Progenitor cell of endocrine pancreas (in vitro differentiated cells): ENCODE data around the gene C22orf15. TPM values are rescaled to one million over a fixed set of nuclear protein-coding genes. Genes with fewer than 3 reads are reported as not detected.

Experiments
- DNase-seq: peaks from one replicate; pipeline ENCODE4 v3.0.0; 2021; ENCODE audit warnings: low spot score; ENCODE audit not compliant: unreplicated experiment
- H3K27ac Mint-ChIP-seq: 2 replicates; pipeline ENCODE4 v1.8.0; 2021; ENCODE audit warnings: mild to moderate bottlenecking, moderate library complexity, mixed read lengths
- H3K27me3 Mint-ChIP-seq: 2 replicates; pipeline ENCODE4 v1.8.0; 2021; ENCODE audit warnings: mixed read lengths
- H3K36me3 Mint-ChIP-seq: 2 replicates; pipeline ENCODE4 v1.8.0; 2022; ENCODE audit warnings: mixed read lengths; ENCODE audit not compliant: insufficient read depth
- H3K4me1 Mint-ChIP-seq: 2 replicates; pipeline ENCODE4 v1.8.0; 2021; ENCODE audit warnings: low read depth, mixed read lengths
- H3K4me3 Mint-ChIP-seq: 2 replicates; pipeline ENCODE4 v1.8.0; 2021; ENCODE audit warnings: low read depth, mild to moderate bottlenecking, moderate library complexity, mixed read lengths
- H3K9me3 Mint-ChIP-seq: 2 replicates; pipeline ENCODE4 v1.8.0; 2021; ENCODE audit warnings: low read depth, mixed read lengths
- CTCF ChIP-seq: fragments of 200-600 bp; sonication (generic); IDR thresholded peaks from one replicate; pipeline ENCODE4 v1.5.0; 2021; ENCODE audit warnings: antibody characterized with exemption, mild to moderate bottlenecking; ENCODE audit not compliant: unreplicated experiment
- total RNA-seq: library from RNA; stranded (reverse); gene quantifications from 2 replicates; pipeline ENCODE4 v1.2.1, GENCODE V29; 2021

The C22orf15 gene
- total RNA-seq, 1 donor from 2014 or later: not detected

GRCh38 chr22:23793326-23793725, 30.5 kb downstream of the C22orf15 start:
- Mint-ChIP-seq H3K27me3 (no peaks in the 10 kb centered on the region), H3K4me3 (no peak overlapping the region), H3K36me3 (peaks cover 22% of the 10 kb centered on the region), H3K9me3 (no peaks in the 10 kb centered on the region), H3K4me1 (peaks cover 16% of the 10 kb centered on the region), H3K27ac (no peak overlapping the region)
- no peak for DNase-seq
- TF ChIP-seq CTCF: no peak

DNA sequence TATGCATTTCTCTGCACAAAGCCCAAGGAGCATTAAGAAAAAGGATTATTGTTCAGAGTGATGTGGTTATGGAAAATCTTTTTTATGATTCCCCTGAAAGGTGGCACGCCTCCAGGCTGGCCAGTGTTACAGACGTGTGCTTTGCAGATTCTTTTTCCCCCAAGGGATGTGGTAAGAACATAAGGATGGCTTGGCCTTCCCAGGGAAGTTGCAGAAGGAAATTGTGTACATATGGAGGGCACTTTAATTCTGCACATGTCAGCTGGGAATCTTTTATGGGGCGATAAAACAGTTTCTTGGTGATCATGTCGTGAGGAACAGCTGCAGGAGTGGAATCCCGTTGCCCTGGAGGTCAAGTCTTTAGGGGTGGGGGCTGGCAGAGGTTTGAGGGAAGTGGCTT, 33.7 kb downstream of the C22orf15 start:
- no peak for DNase-seq
- H3K4me1 Mint-ChIP-seq: no peaks in the 10 kb centered on the region
- no peak overlapping the region for H3K27ac Mint-ChIP-seq
- no peaks in the 10 kb centered on the region for H3K9me3 Mint-ChIP-seq
- no peak for TF ChIP-seq CTCF
- no peak overlapping the region for H3K4me3 Mint-ChIP-seq
- peaks cover 33% of the 10 kb centered on the region for H3K36me3 Mint-ChIP-seq
- no peaks in the 10 kb centered on the region for H3K27me3 Mint-ChIP-seq

DNA sequence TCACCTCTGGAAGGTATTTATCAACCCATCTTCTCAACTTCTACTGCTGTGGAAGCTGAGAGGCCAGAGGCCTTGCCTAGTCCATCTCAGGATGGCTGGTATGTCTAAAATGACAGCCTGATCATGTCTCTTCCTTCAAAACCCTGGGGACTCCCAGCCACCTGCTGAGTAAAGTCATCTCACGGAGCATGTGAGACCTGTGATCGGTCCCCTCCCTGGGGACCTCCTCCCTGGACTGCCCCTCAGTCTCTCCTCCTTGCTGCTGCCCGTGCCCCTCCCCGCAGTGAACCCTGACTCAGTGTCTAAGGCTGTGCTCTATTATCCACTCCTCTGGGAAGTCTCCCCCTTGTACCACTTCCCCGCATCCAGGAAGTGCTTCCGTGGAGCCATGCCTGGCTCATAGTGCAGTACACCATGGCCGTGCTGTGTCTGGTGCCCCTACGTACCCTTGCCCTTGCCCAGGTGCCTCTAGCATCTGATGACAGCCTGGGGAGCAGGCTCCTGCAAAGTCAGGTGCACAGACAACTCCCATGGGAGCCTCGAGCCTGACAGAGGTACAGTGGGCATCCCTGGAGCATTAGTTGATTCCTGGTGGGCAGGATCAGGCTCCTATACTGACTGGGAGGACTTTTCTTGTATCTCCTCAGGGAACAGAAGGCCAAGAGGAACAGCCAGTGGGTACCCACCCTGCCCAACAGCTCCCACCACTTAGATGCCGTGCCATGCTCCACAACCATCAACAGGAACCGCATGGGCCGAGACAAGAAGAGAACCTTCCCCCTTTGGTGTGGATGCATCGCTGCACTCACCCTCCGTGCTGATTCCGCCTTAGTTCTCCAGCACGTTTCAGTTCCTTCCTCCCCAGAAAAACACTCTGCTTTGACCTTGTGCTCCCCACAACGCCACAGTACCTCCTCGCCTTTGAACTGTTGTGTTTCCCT, 37.8 kb downstream of the C22orf15 start:
- Mint-ChIP-seq H3K27me3 (no peaks in the 10 kb centered on the region), H3K9me3 (no peaks in the 10 kb centered on the region), H3K4me1 (peaks cover 6% of the 10 kb centered on the region), H3K27ac (no peak overlapping the region), H3K4me3 (no peak overlapping the region), H3K36me3 (peaks cover 44% of the 10 kb centered on the region)
- TF ChIP-seq CTCF: no peak
- DNase-seq: no peak

DNA sequence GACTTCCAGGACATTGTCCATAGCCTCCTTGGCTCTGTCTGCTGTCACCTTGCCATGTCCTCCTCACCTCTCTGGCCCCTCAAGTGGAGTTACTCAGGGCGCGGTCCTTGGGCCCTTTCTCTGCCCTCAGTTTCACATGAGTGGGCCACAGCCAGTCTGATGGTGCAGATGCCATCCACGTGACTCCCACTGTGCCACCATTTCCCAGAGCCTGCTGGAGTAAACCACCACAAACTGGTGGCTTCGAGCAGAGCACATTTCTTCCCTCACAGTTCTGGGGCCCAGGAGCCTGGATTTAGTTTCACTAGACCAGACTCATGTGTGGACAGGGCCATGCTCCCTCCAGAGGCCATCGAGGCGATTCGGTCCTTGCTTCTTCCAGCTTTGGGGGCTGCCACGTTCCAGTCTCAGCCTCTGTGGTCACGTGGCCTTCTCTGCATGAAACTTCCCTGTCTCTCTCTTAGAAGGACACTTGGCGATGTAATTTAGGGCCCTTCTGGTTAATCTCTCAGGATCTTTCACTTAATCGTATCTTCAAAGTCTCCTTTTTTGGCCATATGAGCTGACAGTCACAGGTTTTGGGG, 38.5 kb downstream of the C22orf15 start:
- Mint-ChIP-seq H3K4me1 (peaks cover 6% of the 10 kb centered on the region), H3K27me3 (no peaks in the 10 kb centered on the region), H3K36me3 (peaks cover 47% of the 10 kb centered on the region), H3K4me3 (no peak overlapping the region), H3K27ac (no peak overlapping the region), H3K9me3 (no peaks in the 10 kb centered on the region)
- no peak for DNase-seq
- TF ChIP-seq CTCF: no peak

GRCh38 chr22:23801886-23802377, 39.1 kb downstream of the C22orf15 start:
- no peak overlapping the region for H3K4me3 Mint-ChIP-seq
- no peaks in the 10 kb centered on the region for H3K9me3 Mint-ChIP-seq
- H3K27ac Mint-ChIP-seq: no peak overlapping the region
- no peak for DNase-seq
- H3K27me3 Mint-ChIP-seq: no peaks in the 10 kb centered on the region
- peaks cover 44% of the 10 kb centered on the region for H3K36me3 Mint-ChIP-seq
- peaks cover 6% of the 10 kb centered on the region for H3K4me1 Mint-ChIP-seq
- TF ChIP-seq CTCF: no peak
